ENCODE data around the gene CBY1.

GRCh38 chr22:38681582-38682335 lies 25.3 kb downstream of the CBY1 start, which contains the start of gene TOMM22:
- TF ChIP-seq CTCF (IDR thresholded peaks at IDR 0.05) (peak in 3 of 7 experiments; percentile 41 to 68 (median 57)), POLR2A (IDR thresholded peaks at IDR 0.05) (no peak), POLR2AphosphoS5 (IDR thresholded peaks at IDR 0.05) (peak; percentile 76 to 96 (median 88)), EP300 (IDR thresholded peaks at IDR 0.05) (no peak)
